IPS-18a (cell line): ENCODE results near the gene SLC6A1.
"Not testable (repeated sequence)": the region's sequence is repeated elsewhere in the genome, so short reads cannot be mapped to it uniquely, and the experiment has no call there.

Source experiments
- H3K27ac ChIP-seq: one replicate; pipeline ENCODE4 v1.5.1; 2013; ENCODE audit warnings: low read length
- H3K27me3 ChIP-seq: one replicate; pipeline ENCODE4 v1.6.1; 2013; ENCODE audit warnings: mild to moderate bottlenecking, low read length; ENCODE audit not compliant: control insufficient read depth, insufficient read depth
- H3K36me3 ChIP-seq: one replicate; pipeline ENCODE4 v1.6.1; 2013; ENCODE audit warnings: low read depth, low read length; ENCODE audit not compliant: control insufficient read depth
- H3K4me1 ChIP-seq: one replicate; pipeline ENCODE4 v1.6.1; 2013; ENCODE audit warnings: low read depth, low read length; ENCODE audit not compliant: control insufficient read depth
- H3K4me3 ChIP-seq: one replicate; pipeline ENCODE4 v1.5.1; 2013; ENCODE audit warnings: low read length
- H3K9ac ChIP-seq: one replicate; pipeline ENCODE4 v1.6.1; 2013; ENCODE audit warnings: mild to moderate bottlenecking, low read length, moderate library complexity
- H3K9me3 ChIP-seq: one replicate; pipeline ENCODE4 v1.6.1; 2013; ENCODE audit warnings: low read depth, low read length; ENCODE audit not compliant: control insufficient read depth

Gene SLC6A1

DNA sequence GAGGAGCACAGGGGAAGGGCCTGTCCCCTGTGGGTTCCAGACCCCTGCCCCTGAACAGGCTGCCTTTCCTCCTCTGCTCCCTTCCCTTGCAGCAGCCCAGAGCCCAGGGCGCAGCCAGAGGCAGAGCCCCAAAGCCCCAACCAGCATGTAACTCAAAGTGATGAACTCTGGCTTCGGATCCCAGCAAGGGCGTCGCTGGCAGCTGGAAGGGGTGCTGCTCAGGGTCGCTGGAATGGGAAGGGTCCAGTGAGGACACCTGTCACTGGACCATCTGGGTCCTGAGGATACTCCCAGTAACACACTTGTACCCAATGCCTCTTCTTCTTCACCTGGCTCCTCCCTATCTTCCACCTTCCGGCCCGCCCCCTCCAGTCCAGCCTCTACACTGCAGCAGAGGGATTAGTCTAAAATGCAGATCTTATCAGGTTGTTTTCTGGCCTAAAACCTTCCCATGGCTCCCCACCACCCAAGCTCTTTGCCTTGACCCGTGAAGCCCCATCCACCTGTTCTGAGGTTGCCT lies 64.0 kb downstream of the SLC6A1 start:
- Histone ChIP-seq H3K9ac (no peak overlapping the region), H3K36me3 (no peaks in the 10 kb centered on the region), H3K27me3 (peaks cover 16% of the 10 kb centered on the region), H3K4me3 (no peak overlapping the region), H3K27ac (no peak overlapping the region), H3K4me1 (no peaks in the 10 kb centered on the region), H3K9me3 (no peaks in the 10 kb centered on the region)

DNA sequence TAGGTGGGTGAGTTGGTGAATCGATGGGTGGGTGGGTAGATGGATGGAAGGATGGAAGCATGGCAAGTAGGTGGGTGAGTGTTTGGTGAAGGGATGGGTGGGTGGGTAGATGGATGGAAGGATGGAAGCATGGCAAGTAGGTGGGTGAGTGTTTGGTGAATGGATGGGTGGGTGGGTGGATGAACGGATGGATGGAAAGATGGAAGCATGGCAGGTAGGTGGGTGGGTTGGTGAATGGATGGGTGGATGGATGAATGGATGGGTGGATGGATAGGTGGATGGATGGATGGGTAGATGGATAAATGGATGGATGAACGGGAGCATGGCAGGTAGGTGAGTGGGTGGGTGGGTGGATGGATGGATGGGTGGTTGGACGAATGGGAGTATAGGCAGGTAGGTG lies 65.1 kb downstream of the SLC6A1 start:
- H3K9ac ChIP-seq = no peak overlapping the region
- H3K4me3 ChIP-seq = no peak overlapping the region
- no peaks in the 10 kb centered on the region for H3K4me1 ChIP-seq
- no peak overlapping the region for H3K27ac ChIP-seq
- H3K36me3 ChIP-seq = no peaks in the 10 kb centered on the region
- H3K27me3 ChIP-seq = peaks cover 26% of the 10 kb centered on the region
- no peaks in the 10 kb centered on the region for H3K9me3 ChIP-seq

DNA sequence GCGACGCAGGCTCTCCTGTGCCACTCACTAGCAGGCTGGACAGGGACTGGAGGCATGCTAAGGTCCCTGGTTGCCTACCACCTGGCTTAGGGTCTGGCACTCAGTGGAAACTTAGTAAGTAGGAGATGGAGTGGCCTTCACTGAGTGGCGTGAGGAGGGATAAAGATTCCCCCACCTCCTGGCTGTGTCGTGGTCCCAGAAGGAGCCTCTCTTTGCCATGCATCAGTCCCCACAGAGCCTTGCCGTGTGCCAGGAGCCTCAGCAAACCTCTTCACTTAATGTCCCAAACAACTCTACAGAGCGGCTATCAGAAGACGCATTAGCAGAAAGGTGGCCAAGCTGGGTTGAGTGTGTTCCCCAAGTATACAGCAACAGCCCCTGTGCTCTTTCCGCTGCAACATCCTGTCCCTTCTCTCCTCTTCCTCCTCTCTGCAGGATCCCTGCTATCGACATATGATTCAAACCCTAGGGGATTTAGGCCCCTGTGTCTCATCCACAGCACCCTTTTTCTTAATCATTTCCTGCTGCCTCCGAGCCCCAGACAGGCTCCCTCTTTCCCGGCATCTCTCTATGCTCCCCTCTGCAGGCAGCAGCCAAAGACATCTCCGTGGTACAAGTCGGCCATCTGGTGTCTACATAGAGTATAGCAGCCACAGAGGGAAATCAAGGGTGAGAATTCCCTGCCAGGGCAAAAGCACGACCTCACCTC lies 66.7 kb downstream of the SLC6A1 start:
- Histone ChIP-seq H3K4me3 (no peak overlapping the region), H3K27me3 (peaks cover 27% of the 10 kb centered on the region), H3K9me3 (no peaks in the 10 kb centered on the region), H3K36me3 (no peaks in the 10 kb centered on the region), H3K9ac (no peak overlapping the region), H3K4me1 (no peaks in the 10 kb centered on the region), H3K27ac (no peak overlapping the region)

DNA sequence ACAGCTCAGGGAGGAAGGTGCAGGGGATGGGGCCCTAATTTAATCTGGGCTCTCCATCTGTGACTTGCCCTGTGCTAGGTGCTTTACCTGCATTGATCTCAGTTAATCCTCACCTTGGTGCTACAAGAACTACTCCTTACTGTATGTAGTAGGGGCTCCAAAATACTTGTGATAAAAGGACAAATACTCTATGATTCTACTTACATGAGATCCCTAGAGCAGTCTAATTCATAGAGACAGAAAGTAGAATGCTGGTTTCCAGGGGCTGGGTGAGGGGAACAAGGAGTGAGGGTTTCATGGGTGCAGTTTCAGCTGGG lies 67.2 kb downstream of the SLC6A1 start:
- H3K4me3 ChIP-seq = no peak overlapping the region
- H3K9me3 ChIP-seq = no peaks in the 10 kb centered on the region
- no peak overlapping the region for H3K27ac ChIP-seq
- no peaks in the 10 kb centered on the region for H3K4me1 ChIP-seq
- peaks cover 27% of the 10 kb centered on the region for H3K27me3 ChIP-seq
- no peaks in the 10 kb centered on the region for H3K36me3 ChIP-seq
- no peak overlapping the region for H3K9ac ChIP-seq

DNA sequence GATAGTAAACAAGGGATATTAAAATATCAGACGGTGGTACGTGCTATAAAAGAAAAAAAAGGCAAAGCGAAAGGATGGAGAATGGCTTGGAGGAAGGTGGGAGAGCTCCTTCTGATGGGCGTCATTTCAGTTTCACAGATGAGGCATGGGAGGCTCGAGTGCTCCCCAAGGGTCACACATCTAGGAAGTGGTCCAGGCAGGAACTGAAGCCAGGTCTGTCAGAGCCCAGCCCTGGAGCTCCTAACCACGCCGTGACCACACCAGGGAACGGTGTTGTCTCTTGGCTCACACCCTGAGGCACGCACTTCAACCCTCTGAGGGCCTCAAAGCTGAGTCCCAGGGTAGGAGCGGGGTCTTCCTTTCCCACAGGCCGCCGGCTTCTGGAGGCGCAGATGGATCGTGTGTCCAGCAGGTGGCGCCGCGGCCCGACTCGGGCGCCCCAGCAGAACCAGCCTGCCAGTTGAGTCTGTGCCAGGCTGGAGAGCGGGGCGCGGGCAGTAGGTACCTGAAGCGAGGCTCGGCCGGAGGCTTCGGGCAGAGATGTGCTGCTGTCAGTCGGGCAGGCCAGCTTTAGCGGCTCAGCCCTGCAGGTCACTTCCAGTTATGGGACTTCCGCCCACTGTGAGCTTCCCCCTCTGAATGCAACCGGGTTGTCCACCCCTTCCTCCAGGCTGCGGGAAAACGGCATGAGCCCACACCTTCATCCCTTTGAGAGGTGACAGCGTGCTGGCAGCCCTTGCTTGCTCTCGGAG lies 68.1 kb downstream of the SLC6A1 start:
- H3K27ac ChIP-seq = no peak overlapping the region
- no peak overlapping the region for H3K9ac ChIP-seq
- H3K4me1 ChIP-seq = no peaks in the 10 kb centered on the region
- peak overlapping the region; percentile 63 for H3K4me3 ChIP-seq
- no peaks in the 10 kb centered on the region for H3K9me3 ChIP-seq
- H3K36me3 ChIP-seq = no peaks in the 10 kb centered on the region
- H3K27me3 ChIP-seq = peaks cover 27% of the 10 kb centered on the region

DNA sequence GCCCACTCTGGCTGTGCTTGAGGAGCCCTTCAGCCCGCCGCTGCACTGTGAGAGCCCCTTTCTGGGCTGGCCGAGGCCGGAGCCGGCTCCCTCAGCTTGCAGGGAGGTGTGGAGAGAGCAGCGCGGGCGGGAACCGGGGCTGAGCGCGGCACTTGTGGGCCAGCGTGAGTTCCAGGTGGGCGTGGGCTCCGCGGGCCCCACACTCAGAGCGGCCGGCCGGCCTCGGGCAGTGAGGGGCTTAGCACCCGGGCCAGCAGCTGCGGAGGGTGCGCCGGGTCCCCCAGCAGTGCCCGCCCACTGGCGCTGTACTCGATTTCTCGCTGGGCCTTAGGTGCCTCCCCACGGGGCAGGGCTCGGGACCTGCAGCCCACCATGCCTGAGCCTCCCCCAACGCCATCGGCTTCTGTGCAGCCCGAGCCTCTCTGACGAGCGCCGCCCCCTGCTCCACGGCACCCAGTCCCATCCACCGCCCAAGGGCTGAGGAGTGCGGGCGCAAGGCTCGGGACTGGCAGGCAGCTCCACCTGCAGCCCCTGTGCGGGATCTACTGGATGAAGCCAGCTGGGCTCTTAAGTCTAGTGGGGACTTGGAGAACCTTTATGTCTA lies 68.8 kb downstream of the SLC6A1 start:
- H3K27me3 ChIP-seq = peaks cover 27% of the 10 kb centered on the region
- H3K27ac ChIP-seq = not testable (repeated sequence)

DNA sequence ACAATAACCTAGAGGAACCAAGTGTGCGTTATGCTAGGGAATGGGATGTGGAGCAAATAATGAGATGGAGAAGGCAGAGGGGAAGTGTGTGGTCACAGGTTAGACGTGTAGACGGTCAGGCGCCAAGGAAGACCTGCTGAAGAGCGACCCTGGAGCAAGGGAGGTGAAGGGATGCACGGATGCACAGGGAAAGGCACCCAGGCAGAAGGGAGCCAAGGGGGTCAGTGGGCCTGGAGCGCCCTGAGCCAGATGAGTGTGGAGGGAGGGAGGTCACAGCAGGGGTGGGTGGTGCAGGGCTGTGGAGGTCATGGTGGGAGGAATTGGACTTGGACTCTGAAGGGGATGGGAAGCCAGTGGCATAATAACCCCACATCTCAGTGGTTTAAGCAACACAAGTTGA lies 70.2 kb downstream of the SLC6A1 start:
- Histone ChIP-seq H3K36me3 (no peaks in the 10 kb centered on the region), H3K27ac (no peak overlapping the region), H3K9ac (no peak overlapping the region), H3K9me3 (peaks cover 4% of the 10 kb centered on the region), H3K27me3 (peaks cover 27% of the 10 kb centered on the region), H3K4me1 (no peaks in the 10 kb centered on the region), H3K4me3 (no peak overlapping the region)

More for the DNA sequence above, 68.8 kb downstream of the SLC6A1 start:
- H3K36me3 ChIP-seq, H3K9ac ChIP-seq, H3K4me1 ChIP-seq, H3K9me3 ChIP-seq: not testable (repeated sequence)
- peak overlapping the region; percentile 63 for H3K4me3 ChIP-seq

DNA sequence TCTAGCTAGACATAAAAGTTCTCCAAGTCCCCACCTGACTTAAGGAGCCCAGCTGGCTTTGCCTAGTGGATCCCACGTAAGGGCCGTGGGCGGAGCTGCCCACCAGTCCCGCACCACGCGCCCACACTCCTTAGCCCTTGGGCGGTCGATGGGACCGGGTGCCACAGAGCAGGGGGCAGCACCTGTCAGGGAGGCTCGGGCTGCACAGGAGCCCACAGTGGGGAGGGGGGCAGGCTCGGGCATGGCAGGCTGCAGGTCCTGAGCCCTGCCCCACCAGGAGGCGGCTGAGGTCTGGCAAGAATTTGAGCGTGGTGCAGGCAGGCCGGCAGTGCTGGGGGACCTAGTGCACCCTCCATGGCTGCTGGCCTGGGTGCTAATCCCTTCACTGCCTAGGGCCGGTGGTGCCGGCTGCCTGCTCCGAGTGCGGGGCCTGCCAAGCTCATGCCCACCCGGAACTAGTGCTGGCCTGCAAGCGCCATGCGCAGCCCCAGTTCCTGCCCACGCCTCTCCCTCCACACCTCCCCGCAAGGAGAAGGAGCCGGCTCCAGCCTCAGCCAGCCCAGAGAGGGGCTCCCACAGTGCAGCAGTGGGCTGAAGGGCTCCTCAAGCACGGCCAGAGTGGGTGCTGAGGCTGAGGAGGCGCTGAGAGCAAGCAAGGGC lies 78.7 kb downstream of the SLC6A1 start:
- no peaks in the 10 kb centered on the region for H3K27me3 ChIP-seq
- H3K36me3 ChIP-seq = no peaks in the 10 kb centered on the region
- peaks cover 4% of the 10 kb centered on the region for H3K9me3 ChIP-seq
- no peak overlapping the region for H3K4me3 ChIP-seq
- H3K27ac ChIP-seq = no peak overlapping the region
- no peaks in the 10 kb centered on the region for H3K4me1 ChIP-seq
- H3K9ac ChIP-seq = no peak overlapping the region

DNA sequence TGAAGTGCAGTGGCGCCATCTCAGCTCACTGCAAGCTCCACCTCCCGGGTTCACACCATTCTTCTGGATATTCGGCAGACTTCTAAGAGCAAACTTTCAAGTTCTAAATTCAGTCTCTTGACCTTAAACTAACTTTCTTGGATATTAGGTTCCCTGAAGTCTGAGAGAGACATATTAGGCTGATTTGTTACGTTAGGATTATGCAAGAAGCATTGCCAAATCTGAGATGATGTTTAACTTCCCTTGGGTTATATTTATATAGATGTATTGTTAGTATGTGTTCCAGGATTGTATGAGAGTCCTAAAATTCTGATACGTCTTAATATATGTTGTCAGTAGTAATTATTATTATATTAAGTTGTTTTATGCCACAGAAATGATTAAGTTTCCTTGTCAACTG lies 80.1 kb downstream of the SLC6A1 start:
- Histone ChIP-seq H3K36me3 (no peaks in the 10 kb centered on the region), H3K9ac (no peak overlapping the region), H3K27me3 (no peaks in the 10 kb centered on the region), H3K4me1 (no peaks in the 10 kb centered on the region), H3K4me3 (no peak overlapping the region), H3K27ac (no peak overlapping the region), H3K9me3 (no peaks in the 10 kb centered on the region)

DNA sequence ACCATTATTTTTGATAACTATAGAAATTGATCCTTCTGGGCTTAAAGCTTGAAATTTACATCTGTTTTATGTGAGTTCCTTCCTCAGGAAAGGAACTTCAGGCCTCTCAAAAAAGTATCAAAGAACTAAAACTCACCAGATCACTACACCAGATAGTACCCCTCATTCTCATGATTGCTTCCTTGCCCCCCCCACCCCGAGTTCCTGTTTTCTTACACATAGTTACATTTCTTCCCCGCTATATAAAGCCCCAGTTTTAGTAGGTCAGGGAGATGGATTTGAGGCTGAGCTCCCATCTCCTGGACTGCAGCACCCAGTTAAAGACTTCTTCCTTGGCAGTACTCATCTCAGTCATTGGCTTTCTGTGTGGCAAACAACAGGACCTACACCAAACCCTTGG lies 81.5 kb downstream of the SLC6A1 start:
- Histone ChIP-seq H3K27ac (no peak overlapping the region), H3K36me3 (no peaks in the 10 kb centered on the region), H3K9me3 (no peaks in the 10 kb centered on the region), H3K9ac (no peak overlapping the region), H3K27me3 (no peaks in the 10 kb centered on the region), H3K4me3 (no peak overlapping the region), H3K4me1 (no peaks in the 10 kb centered on the region)

DNA sequence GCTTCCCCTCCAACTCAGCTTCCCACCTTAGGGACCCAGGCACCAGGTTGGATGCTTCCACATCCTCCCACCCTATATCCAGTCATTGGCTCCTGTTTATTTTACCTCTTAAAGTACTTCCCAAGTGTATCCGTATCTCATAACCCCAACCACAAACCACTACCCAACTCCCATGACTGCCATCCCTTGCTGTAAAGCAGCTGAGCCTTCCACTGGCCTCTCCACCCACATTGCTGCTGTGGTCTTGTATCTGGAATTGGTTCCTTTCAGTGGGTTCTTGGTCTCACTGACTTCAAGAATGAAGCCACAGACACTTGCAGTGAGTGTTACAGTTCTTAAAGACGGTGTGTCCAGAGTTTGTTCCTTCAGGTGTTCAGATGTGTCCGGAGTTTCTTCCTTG lies 81.9 kb downstream of the SLC6A1 start:
- H3K9ac ChIP-seq = no peak overlapping the region
- no peak overlapping the region for H3K27ac ChIP-seq
- H3K9me3 ChIP-seq = no peaks in the 10 kb centered on the region
- no peaks in the 10 kb centered on the region for H3K27me3 ChIP-seq
- no peak overlapping the region for H3K4me3 ChIP-seq
- H3K4me1 ChIP-seq = no peaks in the 10 kb centered on the region
- no peaks in the 10 kb centered on the region for H3K36me3 ChIP-seq
